Measurements from ENCODE around the gene CORO6.

CORO6 gene

GRCh38 chr17:29592850-29593551, 29.7 kb downstream of the CORO6 start, which contains the start of gene ANKRD13B:
TSS of gene ANKRD13B (plus strand) at chr17:29593132. CDS start at chr17:29593622, 490 bp downstream.
- no peak for TF ChIP-seq CTCF (IDR thresholded peaks at IDR 0.05)
- H3K36me3 ChIP-seq: no peaks in the 10 kb centered on the region
- no peaks in the 10 kb centered on the region for H3K9me3 ChIP-seq
- intact Hi-C loops (cut with DNase I; ENCODE audit: low total_unique reads): loop anchor here (10.0 kb wide), 1 partner anchor 768 kb away; no protein-coding TSS in a partner anchor
- peaks cover 0 to 53% (median 47%) of the 10 kb centered on the region in 4 donors for H3K4me1 ChIP-seq
- H3K27ac ChIP-seq: peak within 1 kb of the TSS; percentile 77 to 86
- no peaks in the 10 kb centered on the region for H3K27me3 ChIP-seq
- H3K4me3 ChIP-seq: peak within 1 kb of the TSS; percentile 74
- peak in 1 of 2 donors; percentile 55 for DNase-seq

GRCh38 chr17:29591737-29592608, 30.7 kb downstream of the CORO6 start:
- Histone ChIP-seq H3K27me3 (no peaks in the 10 kb centered on the region), H3K9me3 (no peaks in the 10 kb centered on the region), H3K4me1 (peaks cover 0 to 64% (median 57%) of the 10 kb centered on the region in 4 donors), H3K36me3 (no peaks in the 10 kb centered on the region), H3K27ac (peak overlapping the region; percentile 77 to 86), H3K4me3 (peak overlapping the region; percentile 74)
- intact Hi-C loops (cut with DNase I; ENCODE audit: low total_unique reads): loop anchor here (10.0 kb wide), 1 partner anchor 767 kb away; no protein-coding TSS in a partner anchor
- peak; percentile 96 for TF ChIP-seq CTCF (IDR thresholded peaks at IDR 0.05)
- DNase-seq: peak; percentile 81 to 92

- peak overlapping the region; percentile 77 to 86 for H3K27ac ChIP-seq
- intact Hi-C loops (cut with DNase I; ENCODE audit: low total_unique reads): loop anchor here (10.0 kb wide), 1 partner anchor 766 kb away; no protein-coding TSS in a partner anchor
- H3K9me3 ChIP-seq: no peaks in the 10 kb centered on the region
- H3K36me3 ChIP-seq: no peaks in the 10 kb centered on the region
- H3K4me3 ChIP-seq: peak overlapping the region; percentile 74
- DNase-seq: peak in 1 of 2 donors; percentile 63
- peaks cover 0 to 69% (median 63%) of the 10 kb centered on the region in 4 donors for H3K4me1 ChIP-seq
- no peaks in the 10 kb centered on the region for H3K27me3 ChIP-seq
- TF ChIP-seq CTCF (IDR thresholded peaks at IDR 0.05): no peak
These were observed 31.5 kb downstream of the CORO6 start for GRCh38 chr17:29591146-29591736.

- Histone ChIP-seq H3K4me1 (peaks cover 0 to 69% (median 63%) of the 10 kb centered on the region in 4 donors), H3K27ac (peak overlapping the region; percentile 77 to 86), H3K36me3 (no peaks in the 10 kb centered on the region), H3K27me3 (no peaks in the 10 kb centered on the region), H3K4me3 (peak overlapping the region; percentile 74), H3K9me3 (no peaks in the 10 kb centered on the region)
- TF ChIP-seq CTCF (IDR thresholded peaks at IDR 0.05): no peak
- intact Hi-C loops (cut with DNase I; ENCODE audit: low total_unique reads): loop anchor here (10.0 kb wide), 1 partner anchor 766 kb away; no protein-coding TSS in a partner anchor
- DNase-seq: no peak
These were observed 32.1 kb downstream of the CORO6 start for GRCh38 chr17:29590411-29591145.
